ENCODE data around the gene S100A5. TPM values are rescaled to one million over a fixed set of nuclear protein-coding genes. Genes with fewer than 3 reads are reported as not detected.
"Not testable (repeated sequence)": the region's sequence is repeated elsewhere in the genome, so short reads cannot be mapped to it uniquely, and the experiment has no call there.

S100A5 gene
- 2.3 and 2.6 TPM in 2 replicates for total RNA-seq

GRCh38 chr1:153540394-153541361, at the start of gene S100A5:
TSS of gene S100A5 (minus strand) at chr1:153540934. CDS start at chr1:153540191, 743 bp downstream.
- peak; percentile 88 for DNase-seq
- no peaks in the 10 kb centered on the region for H3K27me3 Mint-ChIP-seq
- peaks cover 83% of the 10 kb centered on the region for H3K4me1 Mint-ChIP-seq
- H3K9me3 Mint-ChIP-seq, result no peaks in the 10 kb centered on the region
- H3K36me3 Mint-ChIP-seq (ENCODE audit: low read depth), result peaks cover 24% of the 10 kb centered on the region
- H3K4me3 Mint-ChIP-seq, result peak within 1 kb of the TSS; percentile 66
- intact Hi-C loops (cut with micrococcal nuclease), result loop anchor here (2.0 kb wide), 1 partner anchor 130 kb away; the partner anchor contains the start of gene ILF2
- peak within 1 kb of the TSS; percentile 90 for H3K27ac Mint-ChIP-seq

GRCh38 chr1:153588482-153588881, 47.7 kb upstream of the S100A5 start:
- Mint-ChIP-seq H3K4me3 (no peak overlapping the region), H3K27me3 (peaks cover 19% of the 10 kb centered on the region)
- intact Hi-C loops (cut with micrococcal nuclease), result no loop called here

GRCh38 chr1:153588033-153588432, 47.3 kb upstream of the S100A5 start:
- H3K4me1 Mint-ChIP-seq; H3K4me3 Mint-ChIP-seq; intact Hi-C loops (cut with micrococcal nuclease); DNase-seq; H3K27ac Mint-ChIP-seq; H3K9me3 Mint-ChIP-seq; H3K36me3 Mint-ChIP-seq (ENCODE audit: low read depth): not testable (repeated sequence)
- H3K27me3 Mint-ChIP-seq, result peaks cover 19% of the 10 kb centered on the region

More at GRCh38 chr1:153588482-153588881, 47.7 kb upstream of the S100A5 start:
- no peak for DNase-seq
- Mint-ChIP-seq H3K4me1 (no peaks in the 10 kb centered on the region), H3K27ac (no peak overlapping the region), H3K9me3 (no peaks in the 10 kb centered on the region), H3K36me3 (ENCODE audit: low read depth) (no peaks in the 10 kb centered on the region)

- intact Hi-C loops (cut with micrococcal nuclease), result no loop called here
- no peaks in the 10 kb centered on the region for H3K4me1 Mint-ChIP-seq
- no peak overlapping the region for H3K27ac Mint-ChIP-seq
- peaks cover 19% of the 10 kb centered on the region for H3K27me3 Mint-ChIP-seq
- H3K36me3 Mint-ChIP-seq (ENCODE audit: low read depth), result no peaks in the 10 kb centered on the region
- no peak for DNase-seq
- no peak overlapping the region for H3K4me3 Mint-ChIP-seq
- no peaks in the 10 kb centered on the region for H3K9me3 Mint-ChIP-seq
Measured at GRCh38 chr1:153587314-153587713, 46.6 kb upstream of the S100A5 start.

GRCh38 chr1:153586347-153586746, 45.6 kb upstream of the S100A5 start:
- no peak overlapping the region for H3K27ac Mint-ChIP-seq
- no peaks in the 10 kb centered on the region for H3K9me3 Mint-ChIP-seq
- H3K27me3 Mint-ChIP-seq, result peaks cover 19% of the 10 kb centered on the region
- no peaks in the 10 kb centered on the region for H3K36me3 Mint-ChIP-seq (ENCODE audit: low read depth)
- intact Hi-C loops (cut with micrococcal nuclease), result no loop called here
- H3K4me3 Mint-ChIP-seq, result no peak overlapping the region
- H3K4me1 Mint-ChIP-seq, result no peaks in the 10 kb centered on the region
- no peak for DNase-seq

- Mint-ChIP-seq H3K36me3 (ENCODE audit: low read depth) (no peaks in the 10 kb centered on the region), H3K9me3 (no peaks in the 10 kb centered on the region), H3K27me3 (peaks cover 19% of the 10 kb centered on the region), H3K4me1 (no peaks in the 10 kb centered on the region), H3K4me3 (no peak overlapping the region), H3K27ac (no peak overlapping the region)
- intact Hi-C loops (cut with micrococcal nuclease), result no loop called here
- no peak for DNase-seq
Measured at GRCh38 chr1:153585006-153585405, 44.3 kb upstream of the S100A5 start.

GRCh38 chr1:153583976-153584375, 43.2 kb upstream of the S100A5 start:
- Mint-ChIP-seq H3K9me3 (no peaks in the 10 kb centered on the region), H3K27ac (no peak overlapping the region), H3K4me1 (no peaks in the 10 kb centered on the region), H3K36me3 (ENCODE audit: low read depth) (no peaks in the 10 kb centered on the region), H3K4me3 (no peak overlapping the region), H3K27me3 (peaks cover 24% of the 10 kb centered on the region)
- DNase-seq, result no peak
- intact Hi-C loops (cut with micrococcal nuclease), result no loop called here

GRCh38 chr1:153583514-153583913, 42.8 kb upstream of the S100A5 start:
- DNase-seq; intact Hi-C loops (cut with micrococcal nuclease); H3K36me3 Mint-ChIP-seq (ENCODE audit: low read depth); H3K4me3 Mint-ChIP-seq; H3K4me1 Mint-ChIP-seq; H3K27ac Mint-ChIP-seq; H3K9me3 Mint-ChIP-seq: not testable (repeated sequence)
- H3K27me3 Mint-ChIP-seq, result peaks cover 29% of the 10 kb centered on the region

GRCh38 chr1:153582836-153583235, 42.1 kb upstream of the S100A5 start:
- H3K9me3 Mint-ChIP-seq; H3K36me3 Mint-ChIP-seq (ENCODE audit: low read depth); H3K4me1 Mint-ChIP-seq; DNase-seq; H3K27ac Mint-ChIP-seq; H3K4me3 Mint-ChIP-seq; intact Hi-C loops (cut with micrococcal nuclease): not testable (repeated sequence)
- H3K27me3 Mint-ChIP-seq, result peaks cover 33% of the 10 kb centered on the region

- H3K27me3 Mint-ChIP-seq, result peaks cover 29% of the 10 kb centered on the region
- H3K9me3 Mint-ChIP-seq, result no peaks in the 10 kb centered on the region
- intact Hi-C loops (cut with micrococcal nuclease), result no loop called here
- DNase-seq, result no peak
- H3K4me1 Mint-ChIP-seq, result peaks cover 6% of the 10 kb centered on the region
- no peaks in the 10 kb centered on the region for H3K36me3 Mint-ChIP-seq (ENCODE audit: low read depth)
- H3K27ac Mint-ChIP-seq, result no peak overlapping the region
- no peak overlapping the region for H3K4me3 Mint-ChIP-seq
Measured at GRCh38 chr1:153578936-153579335, 38.2 kb upstream of the S100A5 start.

- H3K9me3 Mint-ChIP-seq, result no peaks in the 10 kb centered on the region
Measured at GRCh38 chr1:153578490-153578889, 37.8 kb upstream of the S100A5 start.

GRCh38 chr1:153577624-153578051, 36.9 kb upstream of the S100A5 start:
- Mint-ChIP-seq H3K4me3 (no peak overlapping the region), H3K9me3 (no peaks in the 10 kb centered on the region), H3K27me3 (peaks cover 26% of the 10 kb centered on the region), H3K36me3 (ENCODE audit: low read depth) (no peaks in the 10 kb centered on the region), H3K4me1 (peaks cover 13% of the 10 kb centered on the region), H3K27ac (no peak overlapping the region)
- DNase-seq, result no peak
- intact Hi-C loops (cut with micrococcal nuclease), result no loop called here

More at GRCh38 chr1:153578490-153578889, 37.8 kb upstream of the S100A5 start:
- intact Hi-C loops (cut with micrococcal nuclease), result no loop called here
- Mint-ChIP-seq H3K27ac (no peak overlapping the region), H3K4me3 (no peak overlapping the region), H3K4me1 (peaks cover 6% of the 10 kb centered on the region), H3K36me3 (ENCODE audit: low read depth) (no peaks in the 10 kb centered on the region), H3K27me3 (peaks cover 26% of the 10 kb centered on the region)
- DNase-seq, result no peak

- no peak overlapping the region for H3K27ac Mint-ChIP-seq
Measured at GRCh38 chr1:153577138-153577537, 36.4 kb upstream of the S100A5 start.

GRCh38 chr1:153575497-153575896, 34.8 kb upstream of the S100A5 start:
- Mint-ChIP-seq H3K4me1 (peaks cover 26% of the 10 kb centered on the region), H3K27me3 (peaks cover 26% of the 10 kb centered on the region)
- H3K4me3 Mint-ChIP-seq; H3K27ac Mint-ChIP-seq; DNase-seq; intact Hi-C loops (cut with micrococcal nuclease); H3K9me3 Mint-ChIP-seq; H3K36me3 Mint-ChIP-seq (ENCODE audit: low read depth): not testable (repeated sequence)

More at GRCh38 chr1:153577138-153577537, 36.4 kb upstream of the S100A5 start:
- no peaks in the 10 kb centered on the region for H3K9me3 Mint-ChIP-seq
- no peak overlapping the region for H3K4me3 Mint-ChIP-seq
- intact Hi-C loops (cut with micrococcal nuclease), result no loop called here
- no peak for DNase-seq
- peaks cover 26% of the 10 kb centered on the region for H3K27me3 Mint-ChIP-seq
- H3K4me1 Mint-ChIP-seq, result peaks cover 15% of the 10 kb centered on the region
- H3K36me3 Mint-ChIP-seq (ENCODE audit: low read depth), result no peaks in the 10 kb centered on the region
